ENCODE data around the gene ARL17B. TPM values are rescaled to one million over a fixed set of nuclear protein-coding genes. Genes with fewer than 3 reads are reported as not detected.
"Not testable (repeated sequence)": the region's sequence is repeated elsewhere in the genome, so short reads cannot be mapped to it uniquely, and the experiment has no call there.

The ARL17B gene
- total RNA-seq, 1 experiment from 2014 or later, result 19.7 TPM

GRCh38 chr17:46264456-46265198 lies 96.9 kb downstream of the ARL17B start:
- peaks cover 21% of the 10 kb centered on the region for H3K4me1 ChIP-seq (ENCODE audit: low read length)
- no peaks in the 10 kb centered on the region for H3K9me2 ChIP-seq (replicated peaks; ENCODE audit: insufficient read depth, low read length)
- H3K27ac ChIP-seq (ENCODE audit: low read length), result no peak overlapping the region
- peak; percentile 52 for DNase-seq
- H3K4me2 ChIP-seq (ENCODE audit: low read depth, low read length, poor library complexity, severe bottlenecking), result no peak overlapping the region
- no peaks in the 10 kb centered on the region for H3K27me3 ChIP-seq (ENCODE audit: low read length)
- no peaks in the 10 kb centered on the region for H4K20me1 ChIP-seq (ENCODE audit: insufficient read depth, low read depth, low read length)
- no peak overlapping the region for H3K9ac ChIP-seq (ENCODE audit: low read length)
- H3K9me3 ChIP-seq (ENCODE audit: low read length), result no peaks in the 10 kb centered on the region
- no peak overlapping the region for H3K4me3 ChIP-seq (ENCODE audit: low read length)
- no peak overlapping the region for H2AFZ ChIP-seq (ENCODE audit: low read length)
- no peaks in the 10 kb centered on the region for H3K36me3 ChIP-seq (ENCODE audit: insufficient read depth, low read length)
- H3K79me2 ChIP-seq (ENCODE audit: low read length), result no peaks in the 10 kb centered on the region

DNA sequence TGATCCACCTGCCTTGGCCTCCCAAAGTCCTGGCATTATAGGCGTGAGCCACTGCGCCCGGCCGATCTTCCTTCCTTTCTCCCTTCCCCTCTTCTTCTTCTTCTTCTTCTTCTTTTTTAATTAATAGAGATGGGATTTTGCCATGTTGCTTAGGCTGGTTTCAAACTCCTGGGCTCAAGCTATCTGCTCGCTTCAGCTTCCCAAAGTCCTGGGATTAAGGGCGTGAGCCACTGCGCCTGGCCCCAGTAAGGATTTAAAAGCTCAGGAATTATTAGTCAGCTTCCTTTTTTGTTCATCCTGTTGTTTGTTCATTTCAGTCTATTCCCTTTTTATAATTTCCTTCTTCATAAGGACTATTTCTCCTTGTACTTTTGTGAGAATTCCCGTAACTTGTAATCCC lies 99.3 kb downstream of the ARL17B start:
- Histone ChIP-seq H3K9me3 (ENCODE audit: low read length) (no peaks in the 10 kb centered on the region), H3K4me3 (ENCODE audit: low read length) (no peak overlapping the region), H3K9me2 (replicated peaks; ENCODE audit: insufficient read depth, low read length) (no peaks in the 10 kb centered on the region), H4K20me1 (ENCODE audit: insufficient read depth, low read depth, low read length) (no peaks in the 10 kb centered on the region), H3K36me3 (ENCODE audit: insufficient read depth, low read length) (no peaks in the 10 kb centered on the region), H3K27ac (ENCODE audit: low read length) (no peak overlapping the region), H3K4me2 (ENCODE audit: low read depth, low read length, poor library complexity, severe bottlenecking) (no peak overlapping the region), H3K79me2 (ENCODE audit: low read length) (no peaks in the 10 kb centered on the region), H3K4me1 (ENCODE audit: low read length) (peaks cover 12% of the 10 kb centered on the region), H3K9ac (ENCODE audit: low read length) (no peak overlapping the region), H3K27me3 (ENCODE audit: low read length) (no peaks in the 10 kb centered on the region), H2AFZ (ENCODE audit: low read length) (no peak overlapping the region)
- DNase-seq, result no peak

DNA sequence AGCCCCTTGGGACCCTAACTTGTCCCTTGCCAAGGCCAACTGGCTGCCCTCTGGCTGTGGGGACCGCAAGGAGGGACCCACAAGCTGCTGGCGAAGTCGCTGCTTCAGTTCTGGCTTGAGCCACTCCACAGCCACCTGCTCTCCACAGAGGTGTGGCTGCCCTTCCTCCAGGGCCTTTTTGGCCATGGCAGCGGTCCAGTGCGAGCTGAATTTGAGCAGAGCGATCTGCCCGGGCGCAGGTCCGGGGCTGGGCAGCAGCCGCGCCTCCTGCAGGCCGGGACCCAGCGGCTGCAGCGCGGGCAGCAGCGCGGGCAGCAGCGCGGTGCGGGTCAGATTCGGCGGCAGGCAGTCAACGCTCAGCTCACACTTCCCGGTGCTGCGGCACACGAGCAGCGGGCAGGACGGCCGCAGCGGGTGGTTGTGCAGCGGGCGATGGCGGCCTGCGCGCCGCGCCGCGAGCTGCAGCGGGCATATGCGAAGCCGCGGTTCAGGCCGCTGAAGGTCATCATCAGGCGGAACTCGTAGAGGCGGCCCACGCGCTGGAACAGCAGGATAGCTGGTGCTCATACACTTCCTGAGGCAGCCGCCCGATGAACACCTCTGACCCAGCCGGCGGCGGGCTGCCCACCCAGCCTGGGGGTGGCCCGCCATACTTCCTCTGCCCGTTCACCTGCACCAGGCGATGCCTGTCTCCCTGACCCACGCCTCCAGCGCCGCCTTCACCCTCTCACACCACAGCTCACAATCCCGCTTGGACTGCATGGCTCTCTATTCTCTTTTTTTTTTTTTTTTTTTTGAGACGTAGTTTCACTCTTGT lies 101.5 kb downstream of the ARL17B start:
- H4K20me1 ChIP-seq (ENCODE audit: insufficient read depth, low read depth, low read length); H3K27me3 ChIP-seq (ENCODE audit: low read length); DNase-seq; H3K4me1 ChIP-seq (ENCODE audit: low read length); H3K9me3 ChIP-seq (ENCODE audit: low read length); H3K27ac ChIP-seq (ENCODE audit: low read length); H3K36me3 ChIP-seq (ENCODE audit: insufficient read depth, low read length); H3K9me2 ChIP-seq (replicated peaks; ENCODE audit: insufficient read depth, low read length); H3K79me2 ChIP-seq (ENCODE audit: low read length): not testable (repeated sequence)
- Histone ChIP-seq H3K9ac (ENCODE audit: low read length) (peak overlapping the region; percentile 53), H2AFZ (ENCODE audit: low read length) (peak overlapping the region; percentile 88; the same call in 1 of the 2 replicates), H3K4me2 (ENCODE audit: low read depth, low read length, poor library complexity, severe bottlenecking) (peak overlapping the region; percentile 49), H3K4me3 (ENCODE audit: low read length) (peak overlapping the region; percentile 60; the same call in 1 of the 2 replicates)

DNA sequence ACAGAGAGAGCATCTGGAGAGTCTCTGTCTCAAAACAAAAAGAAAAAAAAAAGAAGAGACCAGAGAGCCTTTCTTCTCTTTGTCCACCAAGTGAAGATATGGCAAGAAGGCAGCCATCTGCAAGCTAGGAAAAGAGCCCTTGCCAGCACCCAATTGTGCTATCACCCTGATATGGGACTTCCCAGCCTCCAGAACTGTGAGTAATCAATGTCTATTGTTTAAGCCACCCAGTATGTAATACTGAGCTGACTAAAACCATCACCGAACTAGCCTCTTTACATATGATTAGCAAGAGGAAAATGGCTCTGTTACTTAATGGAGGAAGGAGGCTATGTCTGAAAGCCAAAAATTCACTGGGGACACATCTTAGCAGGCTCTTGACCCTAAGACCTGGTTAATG lies 105.2 kb downstream of the ARL17B start:
- H3K36me3 ChIP-seq (ENCODE audit: insufficient read depth, low read length); H3K27me3 ChIP-seq (ENCODE audit: low read length); DNase-seq; H3K4me1 ChIP-seq (ENCODE audit: low read length); H3K79me2 ChIP-seq (ENCODE audit: low read length); H4K20me1 ChIP-seq (ENCODE audit: insufficient read depth, low read depth, low read length); H3K9ac ChIP-seq (ENCODE audit: low read length); H2AFZ ChIP-seq (ENCODE audit: low read length); H3K9me2 ChIP-seq (replicated peaks; ENCODE audit: insufficient read depth, low read length); H3K9me3 ChIP-seq (ENCODE audit: low read length); H3K4me2 ChIP-seq (ENCODE audit: low read depth, low read length, poor library complexity, severe bottlenecking); H3K4me3 ChIP-seq (ENCODE audit: low read length); H3K27ac ChIP-seq (ENCODE audit: low read length): not testable (repeated sequence)

DNA sequence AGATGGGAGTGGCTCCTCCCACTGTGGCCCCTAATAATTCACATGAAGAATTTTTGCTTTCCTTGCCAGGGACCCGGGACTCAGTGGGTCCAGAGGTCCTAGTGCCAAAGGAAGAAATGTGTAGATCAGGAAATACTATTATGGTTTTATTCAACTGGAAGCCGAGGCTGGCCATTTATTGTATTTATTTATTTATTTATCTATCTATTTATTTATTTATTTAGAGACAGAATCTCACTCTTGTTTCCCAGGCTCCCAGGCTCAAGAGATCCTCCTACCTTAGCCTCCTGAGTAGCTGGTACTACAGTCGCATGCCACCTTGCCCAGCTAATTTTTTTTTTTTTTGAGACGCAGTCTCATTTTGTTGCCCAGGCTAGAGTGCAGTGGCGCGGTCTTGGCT lies 107.4 kb downstream of the ARL17B start:
- H3K4me1 ChIP-seq (ENCODE audit: low read length); H3K36me3 ChIP-seq (ENCODE audit: insufficient read depth, low read length); H3K4me2 ChIP-seq (ENCODE audit: low read depth, low read length, poor library complexity, severe bottlenecking); H2AFZ ChIP-seq (ENCODE audit: low read length); H3K79me2 ChIP-seq (ENCODE audit: low read length); H3K27ac ChIP-seq (ENCODE audit: low read length); H3K9me3 ChIP-seq (ENCODE audit: low read length); H4K20me1 ChIP-seq (ENCODE audit: insufficient read depth, low read depth, low read length); H3K9ac ChIP-seq (ENCODE audit: low read length); H3K27me3 ChIP-seq (ENCODE audit: low read length); H3K9me2 ChIP-seq (replicated peaks; ENCODE audit: insufficient read depth, low read length); DNase-seq; H3K4me3 ChIP-seq (ENCODE audit: low read length): not testable (repeated sequence)

DNA sequence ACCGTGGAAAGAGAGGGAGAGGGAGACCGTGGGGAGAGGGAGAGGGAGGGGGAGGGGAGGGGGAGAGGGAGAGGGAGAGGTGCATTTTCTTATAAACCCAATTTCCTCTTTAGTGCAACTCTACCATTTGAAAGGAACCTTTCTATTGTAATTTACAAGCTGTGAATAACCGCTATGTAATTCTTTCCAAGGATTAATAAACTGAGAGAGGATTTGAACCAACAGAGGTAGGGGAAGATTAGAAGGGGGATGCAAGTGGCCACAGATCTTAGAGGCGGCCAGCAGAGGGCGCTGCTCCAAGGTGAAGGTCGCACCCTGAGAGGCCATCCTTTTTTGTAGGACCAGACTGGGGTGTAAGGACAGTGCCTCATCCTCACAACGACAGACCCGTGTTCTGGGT lies 107.8 kb downstream of the ARL17B start:
- not testable (repeated sequence) for H2AFZ ChIP-seq (ENCODE audit: low read length); H3K36me3 ChIP-seq (ENCODE audit: insufficient read depth, low read length); H3K79me2 ChIP-seq (ENCODE audit: low read length); H3K9ac ChIP-seq (ENCODE audit: low read length); H3K9me3 ChIP-seq (ENCODE audit: low read length); H3K4me1 ChIP-seq (ENCODE audit: low read length); H3K27ac ChIP-seq (ENCODE audit: low read length); H3K4me3 ChIP-seq (ENCODE audit: low read length); H3K27me3 ChIP-seq (ENCODE audit: low read length); H3K4me2 ChIP-seq (ENCODE audit: low read depth, low read length, poor library complexity, severe bottlenecking); H3K9me2 ChIP-seq (replicated peaks; ENCODE audit: insufficient read depth, low read length); H4K20me1 ChIP-seq (ENCODE audit: insufficient read depth, low read depth, low read length)
- peak; percentile 94 for DNase-seq

DNA sequence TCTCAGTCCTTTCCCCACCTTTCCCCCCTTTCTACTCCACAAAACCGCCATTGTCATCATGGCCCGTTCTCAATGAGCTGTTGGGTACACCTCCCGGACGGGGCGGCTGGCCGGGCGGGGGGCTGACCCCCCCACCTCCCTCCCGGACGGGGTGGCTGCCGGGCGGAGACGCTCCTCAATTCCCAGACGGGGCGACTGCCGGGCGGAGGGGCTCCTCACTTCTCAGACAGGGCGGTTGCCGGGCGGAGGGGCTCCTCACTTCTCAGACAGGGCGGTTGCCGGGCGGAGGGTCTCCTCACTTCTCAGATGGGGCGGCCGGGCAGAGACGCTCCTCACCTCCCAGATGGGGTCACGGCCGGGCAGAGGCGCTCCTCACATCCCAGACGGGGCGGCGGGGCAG lies 108.8 kb downstream of the ARL17B start:
- H3K4me3 ChIP-seq (ENCODE audit: low read length); H3K9ac ChIP-seq (ENCODE audit: low read length); H2AFZ ChIP-seq (ENCODE audit: low read length); H3K9me2 ChIP-seq (replicated peaks; ENCODE audit: insufficient read depth, low read length); H3K4me2 ChIP-seq (ENCODE audit: low read depth, low read length, poor library complexity, severe bottlenecking); H3K4me1 ChIP-seq (ENCODE audit: low read length); H4K20me1 ChIP-seq (ENCODE audit: insufficient read depth, low read depth, low read length); H3K27me3 ChIP-seq (ENCODE audit: low read length); DNase-seq; H3K36me3 ChIP-seq (ENCODE audit: insufficient read depth, low read length); H3K27ac ChIP-seq (ENCODE audit: low read length); H3K9me3 ChIP-seq (ENCODE audit: low read length); H3K79me2 ChIP-seq (ENCODE audit: low read length): not testable (repeated sequence)

- not testable (repeated sequence) for H3K79me2 ChIP-seq (ENCODE audit: low read length); H3K27me3 ChIP-seq (ENCODE audit: low read length); H3K36me3 ChIP-seq (ENCODE audit: insufficient read depth, low read length); H3K9ac ChIP-seq (ENCODE audit: low read length); H3K27ac ChIP-seq (ENCODE audit: low read length); H4K20me1 ChIP-seq (ENCODE audit: insufficient read depth, low read depth, low read length); H3K9me3 ChIP-seq (ENCODE audit: low read length); H3K4me1 ChIP-seq (ENCODE audit: low read length); H3K4me3 ChIP-seq (ENCODE audit: low read length); H3K4me2 ChIP-seq (ENCODE audit: low read depth, low read length, poor library complexity, severe bottlenecking); H2AFZ ChIP-seq (ENCODE audit: low read length); DNase-seq; H3K9me2 ChIP-seq (replicated peaks; ENCODE audit: insufficient read depth, low read length)
Measured at GRCh38 chr17:46249153-46249552, 112.4 kb downstream of the ARL17B start.
